GM21447 (cell line): ENCODE data around the gene NPAS3.

Experiments
- ATAC-seq: cut with Tn5 transposase; IDR thresholded peaks from one replicate; pipeline ENCODE4 v1.9.1; 2021; ENCODE audit not compliant: unreplicated experiment

NPAS3 gene

GRCh38 chr14:33661101-33661500 lies 722.4 kb downstream of the NPAS3 start:
- ATAC-seq: no peak

DNA sequence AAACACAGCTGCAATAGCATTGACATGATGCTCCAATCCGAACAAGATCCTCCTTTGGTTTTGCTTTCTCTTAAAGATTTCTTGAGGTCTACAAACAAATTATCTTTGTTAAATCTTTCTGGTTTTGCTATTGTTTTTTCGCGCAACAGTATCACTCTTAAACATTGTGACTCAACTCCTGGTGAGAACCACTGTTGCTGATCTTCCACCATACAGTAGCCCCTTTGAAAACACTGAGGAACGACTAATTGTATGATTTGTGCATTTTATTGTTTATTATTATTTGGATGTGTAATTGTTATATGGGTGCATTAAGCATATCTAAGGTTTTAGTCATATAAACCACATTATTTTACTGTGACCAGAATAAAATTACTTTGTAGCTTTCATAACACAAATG lies 729.4 kb downstream of the NPAS3 start:
- ATAC-seq: no peak

DNA sequence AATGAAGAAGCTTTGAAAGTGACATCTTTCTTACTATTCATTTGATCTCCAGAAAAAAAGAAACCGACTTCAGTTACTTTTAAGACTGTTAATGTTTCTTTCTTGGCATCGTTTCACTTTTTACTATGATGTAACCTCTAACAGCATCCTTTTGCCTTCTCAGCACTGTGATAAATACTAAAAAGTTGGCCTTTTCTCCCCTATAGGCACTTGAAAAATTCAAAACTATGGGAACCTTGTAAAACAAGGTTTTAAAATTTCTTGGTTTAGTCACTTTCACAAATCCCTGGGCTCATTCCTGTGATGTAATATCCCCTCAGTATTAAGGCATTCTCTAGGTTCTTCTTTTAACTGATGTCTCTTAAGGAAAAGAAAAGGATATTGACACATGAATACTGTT lies 730.4 kb downstream of the NPAS3 start:
- no peak for ATAC-seq

DNA sequence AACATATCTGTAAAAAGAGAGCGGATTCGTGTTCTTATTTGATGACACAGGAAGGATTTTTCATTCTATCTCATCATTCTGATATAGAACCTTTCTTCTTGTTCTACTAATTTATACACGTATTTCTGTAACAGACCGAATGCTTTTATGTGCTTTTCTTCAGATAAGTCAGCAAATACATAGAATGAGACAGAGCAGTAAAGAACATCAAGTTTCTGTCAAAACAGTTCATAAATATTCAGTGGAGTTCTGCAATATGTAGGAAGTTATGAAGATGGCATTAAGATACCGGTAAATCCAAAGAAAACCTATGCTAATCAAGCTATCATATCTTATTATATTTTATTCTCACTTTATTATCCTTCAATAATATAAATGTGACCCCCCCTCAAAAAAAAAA lies 731.6 kb downstream of the NPAS3 start:
- ATAC-seq: no peak

GRCh38 chr14:33671556-33671955 lies 732.9 kb downstream of the NPAS3 start:
- no peak for ATAC-seq

GRCh38 chr14:33674927-33675326 lies 736.2 kb downstream of the NPAS3 start:
- no peak for ATAC-seq

GRCh38 chr14:33675415-33676130 lies 736.9 kb downstream of the NPAS3 start:
- ATAC-seq: no peak

- no peak for ATAC-seq
Observed at GRCh38 chr14:33676135-33676566, 737.5 kb downstream of the NPAS3 start.

- no peak for ATAC-seq
Observed at GRCh38 chr14:33676891-33677290, 738.2 kb downstream of the NPAS3 start.

DNA sequence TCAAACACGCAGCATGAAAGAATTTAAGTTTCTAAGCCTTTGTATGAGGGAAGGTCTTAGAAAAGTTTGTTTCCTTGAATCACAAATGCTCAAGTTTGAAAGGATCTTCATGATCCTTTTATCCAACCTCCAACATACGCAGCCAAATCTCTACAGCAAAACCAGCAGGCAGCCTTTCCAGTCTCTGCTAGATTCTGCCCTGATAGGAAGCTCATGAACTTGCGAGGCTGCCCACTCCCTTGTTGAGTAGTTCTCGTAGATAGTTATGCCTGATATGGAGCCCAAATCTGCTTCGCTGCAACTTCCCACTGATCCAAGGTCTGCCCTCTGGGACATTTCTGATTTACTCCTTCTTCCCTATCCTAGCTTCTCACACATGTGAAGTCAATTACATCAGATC lies 739.3 kb downstream of the NPAS3 start:
- ATAC-seq: no peak

DNA sequence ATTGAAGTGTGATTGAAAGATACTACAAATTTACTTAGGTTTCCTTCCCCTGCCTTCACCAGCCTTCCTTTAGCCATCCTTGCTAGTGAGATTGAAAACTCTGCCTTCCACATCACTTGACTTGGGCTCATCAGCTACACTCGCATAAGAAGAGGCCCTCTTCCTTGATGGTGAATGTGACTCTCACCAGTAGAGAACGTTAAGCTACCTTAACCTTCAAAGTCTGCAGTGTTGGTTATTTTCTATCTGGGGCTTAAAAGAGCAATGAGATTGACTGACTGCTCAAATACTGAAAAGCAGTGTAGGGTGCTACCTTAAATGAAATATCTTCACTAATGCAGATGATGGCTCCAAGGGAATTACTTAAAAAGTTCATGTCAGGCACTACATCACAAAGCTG lies 740.3 kb downstream of the NPAS3 start:
- ATAC-seq: no peak

DNA sequence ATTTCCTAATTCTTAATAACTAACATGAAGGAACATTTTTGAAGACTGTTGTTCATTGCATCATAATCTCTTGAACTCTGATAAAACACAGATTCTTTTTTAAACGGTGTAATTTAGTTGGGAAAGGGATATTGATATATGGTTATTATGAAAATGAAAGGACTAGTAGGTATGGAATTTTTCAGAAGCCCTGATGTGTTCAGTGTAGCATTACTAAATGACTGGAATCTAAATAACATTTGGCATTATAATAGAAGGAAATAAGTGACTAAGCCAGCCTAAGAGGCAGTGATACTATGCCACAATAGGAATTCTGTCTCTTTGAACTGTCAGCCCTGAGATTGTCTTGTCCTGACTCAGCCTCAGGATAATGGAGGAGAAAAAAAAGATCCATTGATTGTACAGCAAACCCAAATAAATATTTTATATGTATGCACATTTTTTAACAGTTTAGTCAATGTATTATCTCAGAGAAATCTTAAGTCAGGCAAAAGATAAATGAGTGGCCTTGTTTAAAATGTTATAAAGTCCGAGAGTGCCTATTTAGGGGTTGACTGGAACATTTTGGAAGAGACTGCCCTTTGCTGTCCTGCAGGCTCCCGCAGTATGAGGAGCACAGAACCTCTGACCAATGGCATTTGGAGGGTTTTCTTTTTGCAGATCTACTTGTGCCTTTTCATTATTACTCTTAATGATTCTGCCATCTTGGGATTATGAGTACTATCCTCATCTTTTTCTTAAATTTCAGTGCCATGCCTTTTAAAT lies 741.0 kb downstream of the NPAS3 start:
- no peak for ATAC-seq

- no peak for ATAC-seq
Observed at GRCh38 chr14:33680873-33681272, 742.2 kb downstream of the NPAS3 start.

DNA sequence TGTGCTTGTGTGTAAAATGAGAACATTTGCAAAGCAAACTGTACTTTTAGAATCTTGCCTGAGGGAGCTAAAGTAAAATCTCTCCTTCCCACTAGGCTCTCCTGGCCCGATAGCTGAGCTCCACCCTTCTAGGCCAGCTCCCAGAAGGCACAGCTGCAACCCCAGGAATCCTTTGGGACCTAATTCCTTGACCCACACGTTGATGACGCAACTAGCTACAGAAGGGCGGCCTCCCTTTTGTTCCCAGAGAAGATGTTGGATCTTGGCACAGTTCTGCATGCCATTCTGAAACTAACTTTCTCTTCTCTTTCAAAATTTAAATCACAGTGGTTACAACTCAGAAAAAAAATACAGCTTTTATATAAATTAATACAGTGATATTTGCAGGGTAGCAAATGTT lies 744.1 kb downstream of the NPAS3 start:
- no peak for ATAC-seq

GRCh38 chr14:33685026-33685425 lies 746.3 kb downstream of the NPAS3 start:
- ATAC-seq: no peak

- no peak for ATAC-seq
Observed at GRCh38 chr14:33685698-33686097, 747.0 kb downstream of the NPAS3 start.

GRCh38 chr14:33686218-33686617 lies 747.5 kb downstream of the NPAS3 start:
- ATAC-seq: no peak

DNA sequence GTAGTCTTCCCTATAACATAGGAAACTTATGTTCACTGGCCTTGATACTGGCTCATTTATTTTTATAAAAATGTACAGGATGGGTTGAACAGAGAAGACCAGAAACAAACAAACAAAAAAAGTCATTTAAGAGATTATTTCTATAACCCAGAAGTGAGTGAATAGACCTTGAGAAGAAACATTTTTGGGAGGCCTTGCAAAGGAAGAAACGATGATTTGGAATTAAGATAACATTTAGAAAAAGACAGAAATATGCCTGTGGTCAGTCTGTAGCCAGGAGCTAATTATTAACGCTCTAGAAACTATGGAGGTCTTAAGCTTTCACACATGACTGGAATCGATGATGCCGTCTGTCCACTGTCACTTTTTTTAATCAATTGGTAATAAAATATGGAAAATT lies 748.2 kb downstream of the NPAS3 start:
- ATAC-seq: no peak

DNA sequence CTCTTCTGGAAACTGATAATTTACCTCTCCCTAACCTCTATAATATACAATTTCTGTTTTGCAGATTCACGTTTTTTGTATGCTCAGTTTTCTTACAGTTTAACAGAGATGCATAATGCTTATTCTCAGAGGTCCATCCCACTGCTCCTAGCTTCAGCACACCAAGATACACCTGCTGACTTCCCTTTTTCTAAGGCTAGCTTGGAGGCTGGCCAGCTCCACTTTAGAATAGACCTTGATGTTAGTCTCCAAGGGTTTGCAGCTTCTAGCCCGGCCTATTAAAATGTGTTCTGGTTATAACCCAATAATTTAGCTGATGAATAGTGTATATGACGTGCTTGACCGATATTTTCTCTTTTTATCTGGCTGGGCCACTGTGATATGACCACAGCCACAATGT lies 751.0 kb downstream of the NPAS3 start:
- ATAC-seq: no peak

- no peak for ATAC-seq
Observed at GRCh38 chr14:33691907-33692306, 753.2 kb downstream of the NPAS3 start.

DNA sequence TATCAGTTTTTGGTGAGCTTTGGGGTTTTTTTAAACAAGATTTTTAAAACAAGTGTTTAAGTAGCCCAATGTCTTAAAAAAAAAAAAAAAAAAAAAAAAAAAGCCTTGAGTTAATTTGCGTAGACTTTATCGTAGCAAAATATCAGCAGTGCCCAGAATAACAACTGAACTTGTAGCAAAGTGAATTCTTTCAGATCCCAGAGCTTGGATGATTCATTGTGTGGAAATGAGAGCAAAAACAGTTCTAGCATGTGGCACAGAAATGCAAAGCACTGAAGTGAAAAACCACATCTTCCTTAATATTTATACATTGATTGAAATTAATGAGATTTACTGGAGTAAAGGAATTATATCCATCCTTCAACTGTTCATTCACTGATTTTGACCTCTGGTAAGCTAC lies 754.1 kb downstream of the NPAS3 start:
- ATAC-seq: no peak

GRCh38 chr14:33693237-33693636 lies 754.6 kb downstream of the NPAS3 start:
- ATAC-seq: no peak

DNA sequence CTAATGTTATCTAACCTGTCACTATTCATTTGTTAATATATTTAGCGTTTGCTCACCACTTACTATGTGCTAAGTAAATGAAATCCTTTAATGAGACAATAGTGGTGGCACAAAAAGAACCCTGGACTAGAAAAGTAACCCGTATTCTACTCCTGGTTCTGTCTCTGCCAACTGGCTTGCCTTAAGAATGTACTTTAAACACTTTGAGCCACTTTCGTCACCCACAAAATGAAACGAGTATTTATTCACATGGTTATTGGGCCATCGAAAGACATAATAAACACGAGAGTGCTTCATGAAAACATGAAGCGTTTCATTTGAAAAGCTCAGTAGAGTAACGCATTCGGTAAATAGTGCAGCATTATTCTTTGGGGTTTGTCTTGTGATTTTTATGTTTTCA lies 757.5 kb downstream of the NPAS3 start:
- ATAC-seq: no peak
